A549 (cell line): ENCODE data around the gene MYOF. TPM values are rescaled to one million over a fixed set of nuclear protein-coding genes. Genes with fewer than 3 reads are reported as not detected.

Experiments used
- BHLHE40 ChIP-seq: IDR thresholded peaks from 2 replicates; pipeline ENCODE4 v1.6.1; 2012; ENCODE audit warnings: low read depth, low read length, inconsistent platforms
- CBX2 ChIP-seq: fragments of 200-600 bp; sonication (generic); IDR thresholded peaks from 2 replicates; pipeline ENCODE4 v1.6.1; 2016; ENCODE audit warnings: low read depth, mild to moderate bottlenecking, borderline replicate concordance
- CHD2 ChIP-seq: fragments of 150-350 bp; IDR thresholded peaks from 2 replicates; pipeline ENCODE4 v1.6.1; 2014; ENCODE audit warnings: low read length; ENCODE audit not compliant: partially characterized antibody
- CHD4 ChIP-seq: fragments of 200-600 bp; sonication (generic); IDR thresholded peaks from 2 replicates; pipeline ENCODE4 v1.6.1; 2016; ENCODE audit warnings: antibody characterized with exemption, mild to moderate bottlenecking, borderline replicate concordance
- EHF ChIP-seq: fragments of 250-450 bp; sonication (Bioruptor Pico); IDR thresholded peaks from 2 replicates; pipeline ENCODE4 v1.5.0; 2020; ENCODE audit warnings: mild to moderate bottlenecking
- EHMT2 ChIP-seq: fragments of 200-600 bp; sonication (generic); IDR thresholded peaks from 2 replicates; pipeline ENCODE4 v1.6.1; 2016; ENCODE audit warnings: antibody characterized with exemption, low read depth, mild to moderate bottlenecking, moderate library complexity
- FOSB ChIP-seq: fragments of 250-450 bp; sonication (Bioruptor Pico); IDR thresholded peaks from 2 replicates; pipeline ENCODE4 v1.5.0; 2020; ENCODE audit warnings: mild to moderate bottlenecking, moderate library complexity
- FOSL2 ChIP-seq, 2 experiments: fragments of 450-650 bp in 1 of 2; fragments of >200 bp in 1 of 2; sonication (Bioruptor Twin) in 1 of 2; formaldehyde crosslinking; IDR thresholded peaks; 2 replicates each; pipeline versions ENCODE4 v1.5.0 to v1.6.1; 2016 to 2020; ENCODE audit warnings: mild to moderate bottlenecking in 1 of 2, moderate library complexity in 1 of 2
- FOXS1 ChIP-seq: fragments of 250-450 bp; sonication (Bioruptor Pico); IDR thresholded peaks from 2 replicates; pipeline ENCODE4 v1.5.0; 2020; ENCODE audit warnings: mild to moderate bottlenecking, moderate library complexity
- GATA3 ChIP-seq: IDR thresholded peaks from 2 replicates; pipeline ENCODE4 v1.6.1; 2012; ENCODE audit warnings: borderline replicate concordance
- HDAC2 ChIP-seq: fragments of 200-600 bp; sonication (generic); IDR thresholded peaks from 2 replicates; pipeline ENCODE4 v1.6.1; 2016
- HES2 ChIP-seq: fragments of >200 bp; sonication (Bioruptor Twin); formaldehyde crosslinking; IDR thresholded peaks from 2 replicates; pipeline ENCODE4 v1.6.1; 2016
- HEYL ChIP-seq: fragments of 250-450 bp; sonication (Bioruptor Pico); IDR thresholded peaks from 2 replicates; pipeline ENCODE4 v1.8.0; 2021; ENCODE audit warnings: mild to moderate bottlenecking, moderate library complexity
- HOXA7 ChIP-seq: fragments of 250-450 bp; sonication (Bioruptor Pico); IDR thresholded peaks from 2 replicates; pipeline ENCODE4 v1.5.0; 2020; ENCODE audit warnings: mild to moderate bottlenecking, moderate library complexity
- HOXB13 ChIP-seq: fragments of 250-450 bp; sonication (Bioruptor Pico); IDR thresholded peaks from 2 replicates; pipeline ENCODE4 v1.5.0; 2020; ENCODE audit warnings: low read depth, mild to moderate bottlenecking, moderate library complexity
- JUN ChIP-seq, 2 experiments: fragments of >200 bp; sonication (Bioruptor Twin); formaldehyde crosslinking; IDR thresholded peaks; 2 replicates in 1 of 2; 3 replicates in 1 of 2; pipeline ENCODE4 v1.6.1; 2016 to 2017
- JUNB ChIP-seq: fragments of >200 bp; sonication (Bioruptor Twin); formaldehyde crosslinking; IDR thresholded peaks from 2 replicates; pipeline ENCODE4 v1.6.1; 2016
- KDM5A ChIP-seq: fragments of 200-600 bp; sonication (generic); IDR thresholded peaks from 2 replicates; pipeline ENCODE4 v1.6.1; 2016; ENCODE audit warnings: antibody characterized with exemption, mild to moderate bottlenecking
- MAZ ChIP-seq: fragments of 150-350 bp; IDR thresholded peaks from 2 replicates; pipeline ENCODE4 v1.6.1; 2014; ENCODE audit warnings: antibody characterized with exemption, low read depth, low read length, borderline replicate concordance
- PHF8 ChIP-seq: fragments of 200-600 bp; sonication (generic); IDR thresholded peaks from 2 replicates; pipeline ENCODE4 v1.6.1; 2016; ENCODE audit warnings: low read depth, mild to moderate bottlenecking, antibody characterized with exemption, moderate library complexity, borderline replicate concordance
- RAD21 ChIP-seq, 2 experiments: fragments of >200 bp in 1 of 2; sonication (Bioruptor Twin) in 1 of 2; formaldehyde crosslinking in 1 of 2; IDR thresholded peaks in 1 of 2; conservative IDR thresholded peaks in 1 of 2; 2 replicates in 1 of 2; 3 replicates in 1 of 2; pipeline ENCODE4 v1.6.1; 2012 to 2018; ENCODE audit warnings: inconsistent platforms in 1 of 2
- RARB ChIP-seq: fragments of 250-450 bp; sonication (Bioruptor Pico); IDR thresholded peaks from 2 replicates; pipeline ENCODE4 v1.8.0; 2021; ENCODE audit warnings: mild to moderate bottlenecking, moderate library complexity
- RCOR1 ChIP-seq: fragments of 150-350 bp; IDR thresholded peaks from 2 replicates; pipeline ENCODE4 v1.6.1; 2014; ENCODE audit warnings: antibody characterized with exemption, low read length, low read depth
- RFX5 ChIP-seq: fragments of 450-650 bp; IDR thresholded peaks from 2 replicates; pipeline ENCODE4 v1.7.1; 2014; ENCODE audit warnings: antibody characterized with exemption, mild to moderate bottlenecking, moderate library complexity
- RNF2 ChIP-seq: fragments of 200-600 bp; sonication (generic); IDR thresholded peaks from 2 replicates; pipeline ENCODE4 v1.6.1; 2016; ENCODE audit warnings: low read depth, mild to moderate bottlenecking, antibody characterized with exemption, moderate library complexity, borderline replicate concordance
- SMC3 ChIP-seq: fragments of >200 bp; sonication (Bioruptor Twin); formaldehyde crosslinking; IDR thresholded peaks from 3 replicates; pipeline ENCODE4 v1.6.1; 2018; ENCODE audit warnings: inconsistent platforms
- SREBF2 ChIP-seq: fragments of 450-650 bp; IDR thresholded peaks from 2 replicates; pipeline ENCODE4 v1.6.1; 2014; ENCODE audit warnings: mild to moderate bottlenecking, moderate library complexity
- polyA plus RNA-seq, 4 experiments: library from polyadenylated mRNA; depleted of rRNA in 3 of 4; stranded (reverse); fragments of >200 nt; fragmentation: RNase III in 1 of 4; extraction: RNeasy Plus Mini Kit Qiagen cat#74134 plus additional on column Dnase treatment in 1 of 4; gene quantifications; 2 replicates in 3 of 4; 3 replicates in 1 of 4; pipeline ENCODE4 v1.2.3, GENCODE V29; 2011 to 2017
- TF ChIP-seq, protein P1 (sequence below): fragments of >200 bp; sonication (Bioruptor Twin); formaldehyde crosslinking; IDR thresholded peaks from 3 replicates; pipeline ENCODE4 v1.6.1; 2016
- TF ChIP-seq, protein P2 (sequence below): fragments of 250-450 bp; sonication (Bioruptor Pico); IDR thresholded peaks from 2 replicates; pipeline ENCODE4 v1.5.0; 2021; ENCODE audit warnings: mild to moderate bottlenecking, moderate library complexity, borderline replicate concordance
- TF ChIP-seq, protein P3 (sequence below): IDR thresholded peaks from 2 replicates; pipeline ENCODE4 v1.6.1; 2012; ENCODE audit warnings: low read depth, borderline replicate concordance
- TF ChIP-seq, protein P4 (sequence below): fragments of 450-650 bp; IDR thresholded peaks from 2 replicates; pipeline ENCODE4 v1.6.1; 2014; ENCODE audit warnings: antibody characterized with exemption
- TF ChIP-seq, protein P5 (sequence below): fragments of 250-450 bp; sonication (Bioruptor Pico); IDR thresholded peaks from 2 replicates; pipeline ENCODE4 v1.5.0; 2020; ENCODE audit warnings: low read depth, mild to moderate bottlenecking, moderate library complexity
- TF ChIP-seq, protein P6 (sequence below): IDR thresholded peaks from 2 replicates; pipeline ENCODE4 v1.6.1; 2012

The MYOF gene
- polyA plus RNA-seq, 2 of the 4 experiments (the other 2 are of a cell fraction): 190 to 265 TPM

DNA sequence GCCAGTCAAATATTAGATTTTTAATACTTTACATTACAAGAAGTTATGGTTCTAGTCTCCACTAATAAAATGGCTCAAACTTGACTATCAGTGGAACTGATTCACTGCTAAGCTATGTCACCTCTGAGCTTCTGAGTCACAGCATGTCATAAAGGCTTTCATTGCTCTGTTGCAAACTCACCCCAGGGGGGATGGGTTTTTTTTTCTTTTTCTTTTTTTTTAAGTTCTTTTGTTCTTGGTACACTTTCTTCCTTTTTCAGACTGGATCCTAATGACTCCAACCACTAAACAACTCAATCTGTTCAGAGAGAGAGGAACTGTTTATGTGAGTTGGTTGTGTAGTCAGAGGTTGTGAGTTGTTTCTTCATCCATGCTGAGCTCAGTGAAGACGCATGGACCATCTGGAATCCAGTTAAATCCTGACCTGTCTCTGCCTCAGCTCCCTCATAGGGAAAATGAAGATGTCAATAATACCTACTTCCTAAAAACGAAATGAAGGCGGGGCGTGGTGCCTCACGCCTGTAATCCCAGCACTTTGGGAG lies 11.0 kb downstream of the MYOF start (continued):
- TF ChIP-seq, protein P1, sequence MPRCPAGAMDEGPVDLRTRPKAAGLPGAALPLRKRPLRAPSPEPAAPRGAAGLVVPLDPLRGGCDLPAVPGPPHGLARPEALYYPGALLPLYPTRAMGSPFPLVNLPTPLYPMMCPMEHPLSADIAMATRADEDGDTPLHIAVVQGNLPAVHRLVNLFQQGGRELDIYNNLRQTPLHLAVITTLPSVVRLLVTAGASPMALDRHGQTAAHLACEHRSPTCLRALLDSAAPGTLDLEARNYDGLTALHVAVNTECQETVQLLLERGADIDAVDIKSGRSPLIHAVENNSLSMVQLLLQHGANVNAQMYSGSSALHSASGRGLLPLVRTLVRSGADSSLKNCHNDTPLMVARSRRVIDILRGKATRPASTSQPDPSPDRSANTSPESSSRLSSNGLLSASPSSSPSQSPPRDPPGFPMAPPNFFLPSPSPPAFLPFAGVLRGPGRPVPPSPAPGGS: peak; percentile 83
- TF ChIP-seq HDAC2 (no peak), CHD2 (peak; percentile 25), FOSB (CRISPR knock-in tag) (no peak), RAD21 (conservative IDR thresholded peaks at IDR 0.05 in 1 of 2, IDR thresholded peaks at IDR 0.05 in 1 of 2) (peak; percentile 19 to 52), CBX2 (no peak), JUNB (peak; percentile 99), MAZ (no peak), GATA3 (peak; percentile 95), RCOR1 (no peak), JUN (IDR thresholded peaks at IDR 0.05) (peak; percentile 95 to 97), PHF8 (no peak), SREBF2 (no peak), FOXS1 (CRISPR knock-in tag) (no peak), HOXA7 (no peak), RFX5 (peak; percentile 74; the same call in 1 of the 2 replicates), HEYL (CRISPR knock-in tag) (0 out of 2 replicates have a peak, but pooled peaks have one; percentile 15), KDM5A (no peak), FOSL2 (IDR thresholded peaks at IDR 0.05) (peak; percentile 100), FOSL2 (CRISPR knock-in tag; IDR thresholded peaks at IDR 0.05) (peak; percentile 99), BHLHE40 (no peak), HES2 (peak; percentile 77; the same call in 1 of the 2 replicates), EHMT2 (no peak), EHF (no peak), RARB (no peak), SMC3 (peak; percentile 44; the same call in 1 of the 3 replicates), CHD4 (no peak), RNF2 (no peak), HOXB13 (CRISPR knock-in tag) (peak; percentile 56; the same call in 1 of the 2 replicates)
- TF ChIP-seq, protein P2, sequence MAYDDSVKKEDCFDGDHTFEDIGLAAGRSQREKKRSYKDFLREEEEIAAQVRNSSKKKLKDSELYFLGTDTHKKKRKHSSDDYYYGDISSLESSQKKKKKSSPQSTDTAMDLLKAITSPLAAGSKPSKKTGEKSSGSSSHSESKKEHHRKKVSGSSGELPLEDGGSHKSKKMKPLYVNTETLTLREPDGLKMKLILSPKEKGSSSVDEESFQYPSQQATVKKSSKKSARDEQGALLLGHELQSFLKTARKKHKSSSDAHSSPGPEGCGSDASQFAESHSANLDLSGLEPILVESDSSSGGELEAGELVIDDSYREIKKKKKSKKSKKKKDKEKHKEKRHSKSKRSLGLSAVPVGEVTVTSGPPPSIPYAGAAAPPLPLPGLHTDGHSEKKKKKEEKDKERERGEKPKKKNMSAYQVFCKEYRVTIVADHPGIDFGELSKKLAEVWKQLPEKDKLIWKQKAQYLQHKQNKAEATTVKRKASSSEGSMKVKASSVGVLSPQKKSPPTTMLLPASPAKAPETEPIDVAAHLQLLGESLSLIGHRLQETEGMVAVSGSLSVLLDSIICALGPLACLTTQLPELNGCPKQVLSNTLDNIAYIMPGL (CRISPR knock-in tag): no peak
- TF ChIP-seq, protein P3, sequence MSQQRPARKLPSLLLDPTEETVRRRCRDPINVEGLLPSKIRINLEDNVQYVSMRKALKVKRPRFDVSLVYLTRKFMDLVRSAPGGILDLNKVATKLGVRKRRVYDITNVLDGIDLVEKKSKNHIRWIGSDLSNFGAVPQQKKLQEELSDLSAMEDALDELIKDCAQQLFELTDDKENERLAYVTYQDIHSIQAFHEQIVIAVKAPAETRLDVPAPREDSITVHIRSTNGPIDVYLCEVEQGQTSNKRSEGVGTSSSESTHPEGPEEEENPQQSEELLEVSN: 0 out of 2 replicates have a peak, but pooled peaks have one; percentile 26
- TF ChIP-seq, protein P4, sequence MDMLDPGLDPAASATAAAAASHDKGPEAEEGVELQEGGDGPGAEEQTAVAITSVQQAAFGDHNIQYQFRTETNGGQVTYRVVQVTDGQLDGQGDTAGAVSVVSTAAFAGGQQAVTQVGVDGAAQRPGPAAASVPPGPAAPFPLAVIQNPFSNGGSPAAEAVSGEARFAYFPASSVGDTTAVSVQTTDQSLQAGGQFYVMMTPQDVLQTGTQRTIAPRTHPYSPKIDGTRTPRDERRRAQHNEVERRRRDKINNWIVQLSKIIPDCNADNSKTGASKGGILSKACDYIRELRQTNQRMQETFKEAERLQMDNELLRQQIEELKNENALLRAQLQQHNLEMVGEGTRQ: no peak
- TF ChIP-seq, protein P5, sequence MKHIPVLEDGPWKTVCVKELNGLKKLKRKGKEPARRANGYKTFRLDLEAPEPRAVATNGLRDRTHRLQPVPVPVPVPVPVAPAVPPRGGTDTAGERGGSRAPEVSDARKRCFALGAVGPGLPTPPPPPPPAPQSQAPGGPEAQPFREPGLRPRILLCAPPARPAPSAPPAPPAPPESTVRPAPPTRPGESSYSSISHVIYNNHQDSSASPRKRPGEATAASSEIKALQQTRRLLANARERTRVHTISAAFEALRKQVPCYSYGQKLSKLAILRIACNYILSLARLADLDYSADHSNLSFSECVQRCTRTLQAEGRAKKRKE (CRISPR knock-in tag): 0 out of 2 replicates have a peak, but pooled peaks have one; percentile 8
- TF ChIP-seq, protein P6, sequence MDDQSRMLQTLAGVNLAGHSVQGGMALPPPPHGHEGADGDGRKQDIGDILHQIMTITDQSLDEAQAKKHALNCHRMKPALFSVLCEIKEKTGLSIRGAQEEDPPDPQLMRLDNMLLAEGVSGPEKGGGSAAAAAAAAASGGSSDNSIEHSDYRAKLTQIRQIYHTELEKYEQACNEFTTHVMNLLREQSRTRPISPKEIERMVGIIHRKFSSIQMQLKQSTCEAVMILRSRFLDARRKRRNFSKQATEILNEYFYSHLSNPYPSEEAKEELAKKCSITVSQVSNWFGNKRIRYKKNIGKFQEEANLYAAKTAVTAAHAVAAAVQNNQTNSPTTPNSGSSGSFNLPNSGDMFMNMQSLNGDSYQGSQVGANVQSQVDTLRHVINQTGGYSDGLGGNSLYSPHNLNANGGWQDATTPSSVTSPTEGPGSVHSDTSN: peak; percentile 76
